GM23338 (cell line): ENCODE results near the gene NDP. TPM values are rescaled to one million over a fixed set of nuclear protein-coding genes. Genes with fewer than 3 reads are reported as not detected.

Experiments
- ATAC-seq: fragments of 200-7000 bp; cut with Tn5 transposase; 3 replicates; pipeline ENCODE4 v1.9.1; 2020
- DNase-seq: peaks from one replicate; pipeline ENCODE4 v3.0.0-alpha.2; 2015; ENCODE audit warnings: low spot score
- H2AFZ ChIP-seq: fragments of 200-600 bp; sonication (generic); 2 replicates; pipeline ENCODE4 v1.8.0; 2016; ENCODE audit warnings: antibody characterized with exemption, mild to moderate bottlenecking, moderate library complexity
- H3F3A ChIP-seq: fragments of 200-600 bp; sonication (generic); replicated peaks from 2 replicates; pipeline ENCODE4 v1.8.0; 2017; ENCODE audit warnings: antibody characterized with exemption, mixed run types, low read depth
- H3K27ac ChIP-seq: fragments of 200-600 bp; sonication (generic); 2 replicates; pipeline ENCODE4 v1.6.1; 2016; ENCODE audit warnings: low read depth
- H3K27me3 ChIP-seq: fragments of 200-600 bp; sonication (generic); 2 replicates; pipeline ENCODE4 v1.8.0; 2016; ENCODE audit warnings: mild to moderate bottlenecking, mixed run types, moderate library complexity; ENCODE audit not compliant: insufficient read depth
- H3K36me3 ChIP-seq: fragments of 200-600 bp; sonication (generic); 2 replicates; pipeline ENCODE4 v1.8.0; 2016; ENCODE audit warnings: mild to moderate bottlenecking; ENCODE audit not compliant: insufficient read depth
- H3K4me1 ChIP-seq: fragments of 200-600 bp; sonication (generic); 2 replicates; pipeline ENCODE4 v1.8.0; 2016; ENCODE audit warnings: mild to moderate bottlenecking, moderate library complexity; ENCODE audit not compliant: insufficient read depth
- H3K4me2 ChIP-seq: fragments of 200-600 bp; sonication (generic); 2 replicates; pipeline ENCODE4 v1.7.1; 2017; ENCODE audit warnings: mixed run types
- H3K4me3 ChIP-seq: fragments of 200-600 bp; sonication (generic); 2 replicates; pipeline ENCODE4 v1.6.1; 2016; ENCODE audit warnings: mixed run types
- H3K79me2 ChIP-seq: fragments of 200-600 bp; sonication (generic); replicated peaks from 2 replicates; pipeline ENCODE4 v1.8.0; 2017; ENCODE audit warnings: mild to moderate bottlenecking; ENCODE audit not compliant: insufficient read depth
- H3K9me2 ChIP-seq: fragments of 200-600 bp; sonication (generic); 2 replicates; pipeline ENCODE4 v1.8.0; 2017; ENCODE audit not compliant: insufficient read depth
- H4K20me1 ChIP-seq: fragments of 200-600 bp; sonication (generic); replicated peaks from 2 replicates; pipeline ENCODE4 v1.8.0; 2017; ENCODE audit warnings: mild to moderate bottlenecking; ENCODE audit not compliant: insufficient read depth
- H3K27ac Mint-ChIP-seq: 2 replicates; pipeline ENCODE4 v1.8.0; 2020; ENCODE audit warnings: inconsistent platforms, mild to moderate bottlenecking, moderate library complexity, mixed read lengths
- H3K27me3 Mint-ChIP-seq: 3 replicates; pipeline ENCODE4 v1.8.0; 2022; ENCODE audit warnings: low read depth, mild to moderate bottlenecking, moderate library complexity, mixed read lengths, inconsistent platforms; ENCODE audit not compliant: insufficient read depth, poor library complexity
- H3K36me3 Mint-ChIP-seq: 3 replicates; pipeline ENCODE4 v1.8.0; 2021; ENCODE audit warnings: low read depth, mild to moderate bottlenecking, inconsistent platforms, moderate library complexity, mixed read lengths
- H3K4me1 Mint-ChIP-seq: 3 replicates; pipeline ENCODE4 v1.8.0; 2020; ENCODE audit warnings: mild to moderate bottlenecking, inconsistent platforms, mixed read lengths
- H3K4me3 Mint-ChIP-seq: 3 replicates; pipeline ENCODE4 v1.8.0; 2021; ENCODE audit warnings: moderate library complexity, mild to moderate bottlenecking, inconsistent platforms, mixed read lengths
- H3K9me3 Mint-ChIP-seq: 3 replicates; pipeline ENCODE4 v1.8.0; 2020; ENCODE audit warnings: moderate library complexity, mild to moderate bottlenecking, inconsistent platforms, mixed read lengths
- CREB1 ChIP-seq: fragments of 250-450 bp; sonication (Bioruptor Pico); IDR thresholded peaks from 2 replicates; pipeline ENCODE4 v1.5.0; 2020; ENCODE audit warnings: low read depth, mild to moderate bottlenecking, moderate library complexity
- CTCF ChIP-seq, 2 experiments: fragments of 200-600 bp in 1 of 2; sonication (generic) in 1 of 2; conservative IDR thresholded peaks; 2 replicates each; pipeline versions ENCODE4 v1.5.1 to v1.6.1; 2016 to 2017; ENCODE audit warnings: antibody characterized with exemption in 2 of 2, low read depth in 2 of 2, mild to moderate bottlenecking in 2 of 2, moderate library complexity in 1 of 2
- EZH2 ChIP-seq: fragments of 200-600 bp; sonication (generic); IDR thresholded peaks from one replicate; pipeline ENCODE4 v1.8.0; 2017; ENCODE audit warnings: antibody characterized with exemption, mild to moderate bottlenecking, low read depth; ENCODE audit not compliant: unreplicated experiment
- EZH2phosphoT487 ChIP-seq: fragments of 200-600 bp; sonication (generic); IDR thresholded peaks from one replicate; pipeline ENCODE4 v1.8.1; 2018; ENCODE audit warnings: antibody characterized with exemption; ENCODE audit not compliant: unreplicated experiment
- JUNB ChIP-seq: IDR thresholded peaks from one replicate; pipeline ENCODE4 v1.6.1; 2016; ENCODE audit warnings: antibody characterized with exemption; ENCODE audit not compliant: unreplicated experiment
- STAT1 ChIP-seq: IDR thresholded peaks from one replicate; pipeline ENCODE4 v1.6.1; 2016; ENCODE audit warnings: antibody characterized with exemption; ENCODE audit not compliant: unreplicated experiment
- ZNF114 ChIP-seq: fragments of 250-450 bp; sonication (Bioruptor Pico); IDR thresholded peaks from 2 replicates; pipeline ENCODE4 v1.5.0; 2020; ENCODE audit warnings: mild to moderate bottlenecking, moderate library complexity
- ZNF331 ChIP-seq: fragments of 250-450 bp; sonication (Bioruptor Pico); IDR thresholded peaks from 2 replicates; pipeline ENCODE4 v1.5.0; 2020; ENCODE audit warnings: low read depth, mild to moderate bottlenecking, moderate library complexity
- polyA plus RNA-seq: library from polyadenylated mRNA; unstranded; fragments of >200 nt; fragmentation: Nextera tagmentation; extraction: Ambion mirVana; gene quantifications from 2 replicates; pipeline ENCODE4 v1.2.1, GENCODE V29; 2016
- total RNA-seq: library from RNA; depleted of rRNA; stranded (reverse); fragments of >200 nt; shearing (Covaris generic); gene quantifications from 2 replicates; pipeline ENCODE4 v1.2.3, GENCODE V29; 2014
- TF ChIP-seq, protein P1 (sequence below): IDR thresholded peaks from one replicate; pipeline ENCODE4 v1.6.1; 2018; ENCODE audit warnings: antibody characterized with exemption; ENCODE audit not compliant: unreplicated experiment
- TF ChIP-seq, protein P2 (sequence below): IDR thresholded peaks from 2 replicates; pipeline ENCODE4 v1.6.1; 2016; ENCODE audit warnings: antibody characterized with exemption

Gene NDP
- total and polyA plus RNA-seq, 2 experiments from 2014 or later: 0.14 TPM; not detected in 1

DNA sequence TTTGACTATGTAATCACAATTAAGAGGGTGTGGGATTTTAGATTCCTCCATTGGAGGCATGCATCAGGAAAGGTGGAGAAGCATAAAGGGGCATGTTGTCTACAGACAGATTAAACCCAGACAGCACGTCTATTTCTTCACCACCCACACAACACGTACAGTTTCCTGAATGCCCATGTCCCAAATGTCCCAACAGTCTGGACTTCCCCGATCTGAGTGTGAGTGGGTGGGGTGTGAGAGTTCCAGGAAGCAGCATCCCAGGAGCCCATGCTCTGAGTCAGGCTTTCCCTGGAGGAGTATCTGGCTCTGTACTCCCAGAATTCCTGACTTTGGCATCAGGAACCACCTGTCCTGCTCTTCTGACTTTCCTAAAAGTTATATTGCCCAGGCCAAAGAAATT, 30.8 kb upstream of the NDP start (continued):
- TF ChIP-seq CTCF (conservative IDR thresholded peaks at IDR 0.05; ENCODE audit: low read depth in 2 of 2) (no peak), EZH2phosphoT487 (no peak), JUNB (no peak)
- TF ChIP-seq, protein P1, sequence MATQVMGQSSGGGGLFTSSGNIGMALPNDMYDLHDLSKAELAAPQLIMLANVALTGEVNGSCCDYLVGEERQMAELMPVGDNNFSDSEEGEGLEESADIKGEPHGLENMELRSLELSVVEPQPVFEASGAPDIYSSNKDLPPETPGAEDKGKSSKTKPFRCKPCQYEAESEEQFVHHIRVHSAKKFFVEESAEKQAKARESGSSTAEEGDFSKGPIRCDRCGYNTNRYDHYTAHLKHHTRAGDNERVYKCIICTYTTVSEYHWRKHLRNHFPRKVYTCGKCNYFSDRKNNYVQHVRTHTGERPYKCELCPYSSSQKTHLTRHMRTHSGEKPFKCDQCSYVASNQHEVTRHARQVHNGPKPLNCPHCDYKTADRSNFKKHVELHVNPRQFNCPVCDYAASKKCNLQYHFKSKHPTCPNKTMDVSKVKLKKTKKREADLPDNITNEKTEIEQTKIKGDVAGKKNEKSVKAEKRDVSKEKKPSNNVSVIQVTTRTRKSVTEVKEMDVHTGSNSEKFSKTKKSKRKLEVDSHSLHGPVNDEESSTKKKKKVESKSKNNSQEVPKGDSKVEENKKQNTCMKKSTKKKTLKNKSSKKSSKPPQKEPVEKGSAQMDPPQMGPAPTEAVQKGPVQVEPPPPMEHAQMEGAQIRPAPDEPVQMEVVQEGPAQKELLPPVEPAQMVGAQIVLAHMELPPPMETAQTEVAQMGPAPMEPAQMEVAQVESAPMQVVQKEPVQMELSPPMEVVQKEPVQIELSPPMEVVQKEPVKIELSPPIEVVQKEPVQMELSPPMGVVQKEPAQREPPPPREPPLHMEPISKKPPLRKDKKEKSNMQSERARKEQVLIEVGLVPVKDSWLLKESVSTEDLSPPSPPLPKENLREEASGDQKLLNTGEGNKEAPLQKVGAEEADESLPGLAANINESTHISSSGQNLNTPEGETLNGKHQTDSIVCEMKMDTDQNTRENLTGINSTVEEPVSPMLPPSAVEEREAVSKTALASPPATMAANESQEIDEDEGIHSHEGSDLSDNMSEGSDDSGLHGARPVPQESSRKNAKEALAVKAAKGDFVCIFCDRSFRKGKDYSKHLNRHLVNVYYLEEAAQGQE: no peak

DNA sequence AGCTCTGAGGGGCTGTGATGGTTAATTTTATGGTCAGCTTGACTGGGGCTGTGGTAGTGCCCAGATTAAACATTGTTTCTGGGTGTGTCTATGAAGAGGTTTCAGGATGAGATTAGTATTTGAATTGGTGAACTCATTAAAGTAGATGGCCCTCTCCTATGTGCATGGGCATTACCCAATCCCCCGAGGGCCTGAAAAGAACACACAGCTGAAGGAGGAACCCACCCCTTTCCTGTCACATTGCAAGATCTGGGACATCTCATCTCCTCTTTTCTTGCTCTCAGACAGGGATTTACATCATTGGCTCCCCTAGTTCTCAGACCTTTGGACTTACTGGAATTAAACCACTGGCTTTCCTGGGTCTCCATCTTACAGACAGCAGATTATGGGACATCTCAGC, 29.4 kb upstream of the NDP start:
- no peaks in the 10 kb centered on the region for H3K36me3 Mint-ChIP-seq
- DNase-seq: no peak
- H3K9me3 Mint-ChIP-seq: no peaks in the 10 kb centered on the region
- Histone ChIP-seq H3K9me2 (no peaks in the 10 kb centered on the region), H3K27me3 (no peaks in the 10 kb centered on the region), H3K4me1 (no peaks in the 10 kb centered on the region), H3K4me3 (no peak overlapping the region), H3K4me2 (no peak overlapping the region), H4K20me1 (no peaks in the 10 kb centered on the region), H3K79me2 (no peaks in the 10 kb centered on the region), H3K27ac (no peak overlapping the region), H2AFZ (no peak overlapping the region), H3K36me3 (no peaks in the 10 kb centered on the region), H3F3A (no peaks in the 10 kb centered on the region)
- no peak overlapping the region for H3K27ac Mint-ChIP-seq
- ATAC-seq: no peak
- no peaks in the 10 kb centered on the region for H3K27me3 Mint-ChIP-seq
- no peaks in the 10 kb centered on the region for H3K4me1 Mint-ChIP-seq
- H3K4me3 Mint-ChIP-seq: no peak overlapping the region
- TF ChIP-seq, protein P2, sequence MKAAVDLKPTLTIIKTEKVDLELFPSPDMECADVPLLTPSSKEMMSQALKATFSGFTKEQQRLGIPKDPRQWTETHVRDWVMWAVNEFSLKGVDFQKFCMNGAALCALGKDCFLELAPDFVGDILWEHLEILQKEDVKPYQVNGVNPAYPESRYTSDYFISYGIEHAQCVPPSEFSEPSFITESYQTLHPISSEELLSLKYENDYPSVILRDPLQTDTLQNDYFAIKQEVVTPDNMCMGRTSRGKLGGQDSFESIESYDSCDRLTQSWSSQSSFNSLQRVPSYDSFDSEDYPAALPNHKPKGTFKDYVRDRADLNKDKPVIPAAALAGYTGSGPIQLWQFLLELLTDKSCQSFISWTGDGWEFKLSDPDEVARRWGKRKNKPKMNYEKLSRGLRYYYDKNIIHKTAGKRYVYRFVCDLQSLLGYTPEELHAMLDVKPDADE: no peak
- TF ChIP-seq ZNF114: no peak
- no peak for TF ChIP-seq JUNB
- TF ChIP-seq ZNF331 (CRISPR knock-in tag): no peak
- no peak for TF ChIP-seq EZH2
- no peak for TF ChIP-seq STAT1
- TF ChIP-seq EZH2phosphoT487: no peak
- no peak for TF ChIP-seq CTCF (conservative IDR thresholded peaks at IDR 0.05; ENCODE audit: low read depth in 2 of 2)
- TF ChIP-seq CREB1: no peak
- TF ChIP-seq, protein P1: no peak
